ENCODE results near the gene ACTN2.

ACTN2 gene

GRCh38 chr1:236774926-236775325, 88.6 kb downstream of the ACTN2 start:
- H3K4me3 ChIP-seq (ENCODE audit: low read length) = no peak overlapping the region
- DNase-seq (ENCODE audit: low read depth) = peak; percentile 39
- TF ChIP-seq, protein P1, sequence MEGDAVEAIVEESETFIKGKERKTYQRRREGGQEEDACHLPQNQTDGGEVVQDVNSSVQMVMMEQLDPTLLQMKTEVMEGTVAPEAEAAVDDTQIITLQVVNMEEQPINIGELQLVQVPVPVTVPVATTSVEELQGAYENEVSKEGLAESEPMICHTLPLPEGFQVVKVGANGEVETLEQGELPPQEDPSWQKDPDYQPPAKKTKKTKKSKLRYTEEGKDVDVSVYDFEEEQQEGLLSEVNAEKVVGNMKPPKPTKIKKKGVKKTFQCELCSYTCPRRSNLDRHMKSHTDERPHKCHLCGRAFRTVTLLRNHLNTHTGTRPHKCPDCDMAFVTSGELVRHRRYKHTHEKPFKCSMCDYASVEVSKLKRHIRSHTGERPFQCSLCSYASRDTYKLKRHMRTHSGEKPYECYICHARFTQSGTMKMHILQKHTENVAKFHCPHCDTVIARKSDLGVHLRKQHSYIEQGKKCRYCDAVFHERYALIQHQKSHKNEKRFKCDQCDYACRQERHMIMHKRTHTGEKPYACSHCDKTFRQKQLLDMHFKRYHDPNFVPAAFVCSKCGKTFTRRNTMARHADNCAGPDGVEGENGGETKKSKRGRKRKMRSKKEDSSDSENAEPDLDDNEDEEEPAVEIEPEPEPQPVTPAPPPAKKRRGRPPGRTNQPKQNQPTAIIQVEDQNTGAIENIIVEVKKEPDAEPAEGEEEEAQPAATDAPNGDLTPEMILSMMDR (IDR thresholded peaks at IDR 0.05; ENCODE audit: insufficient read depth, low read depth, low read length, missing control alignments) = peak; percentile 16

GRCh38 chr1:236779312-236779711, 93.0 kb downstream of the ACTN2 start:
- DNase-seq (ENCODE audit: low read depth) = no peak
- TF ChIP-seq, protein P1 (IDR thresholded peaks at IDR 0.05; ENCODE audit: insufficient read depth, low read depth, low read length, missing control alignments) = no peak
- H3K4me3 ChIP-seq (ENCODE audit: low read length) = no peak overlapping the region

GRCh38 chr1:236785477-236785876, 99.2 kb downstream of the ACTN2 start:
- TF ChIP-seq, protein P1 (IDR thresholded peaks at IDR 0.05; ENCODE audit: insufficient read depth, low read depth, low read length, missing control alignments) = no peak
- no peak for DNase-seq (ENCODE audit: low read depth)
- H3K4me3 ChIP-seq (ENCODE audit: low read length) = no peak overlapping the region

DNA sequence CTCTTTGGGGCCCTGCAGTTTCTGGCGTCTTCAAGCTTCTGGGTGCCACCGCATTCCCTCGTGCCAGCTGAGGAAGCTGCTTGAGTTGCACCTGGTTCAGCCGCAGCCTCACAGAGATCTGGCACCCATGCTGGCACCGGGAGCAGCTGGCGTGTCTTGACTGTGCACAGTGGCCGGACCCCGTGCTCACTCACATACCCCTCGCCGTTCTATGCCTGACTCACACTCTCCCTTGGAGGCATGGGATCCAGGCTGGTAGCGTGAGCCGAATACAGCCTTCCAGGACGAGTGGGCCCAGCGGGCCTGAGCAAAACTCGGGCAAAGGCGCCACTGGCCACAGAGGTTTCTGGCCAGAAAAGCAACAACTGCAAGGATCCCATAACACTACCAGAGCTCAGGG, 100.2 kb downstream of the ACTN2 start:
- TF ChIP-seq, protein P1 (IDR thresholded peaks at IDR 0.05; ENCODE audit: insufficient read depth, low read depth, low read length, missing control alignments) = no peak
- no peak overlapping the region for H3K4me3 ChIP-seq (ENCODE audit: low read length)
- no peak for DNase-seq (ENCODE audit: low read depth)

GRCh38 chr1:236794585-236795034, 108.3 kb downstream of the ACTN2 start:
- peak overlapping the region; percentile 89 for H3K4me3 ChIP-seq (ENCODE audit: low read length)
- no peak for DNase-seq (ENCODE audit: low read depth)
- TF ChIP-seq, protein P1 (IDR thresholded peaks at IDR 0.05; ENCODE audit: insufficient read depth, low read depth, low read length, missing control alignments) = no peak

DNA sequence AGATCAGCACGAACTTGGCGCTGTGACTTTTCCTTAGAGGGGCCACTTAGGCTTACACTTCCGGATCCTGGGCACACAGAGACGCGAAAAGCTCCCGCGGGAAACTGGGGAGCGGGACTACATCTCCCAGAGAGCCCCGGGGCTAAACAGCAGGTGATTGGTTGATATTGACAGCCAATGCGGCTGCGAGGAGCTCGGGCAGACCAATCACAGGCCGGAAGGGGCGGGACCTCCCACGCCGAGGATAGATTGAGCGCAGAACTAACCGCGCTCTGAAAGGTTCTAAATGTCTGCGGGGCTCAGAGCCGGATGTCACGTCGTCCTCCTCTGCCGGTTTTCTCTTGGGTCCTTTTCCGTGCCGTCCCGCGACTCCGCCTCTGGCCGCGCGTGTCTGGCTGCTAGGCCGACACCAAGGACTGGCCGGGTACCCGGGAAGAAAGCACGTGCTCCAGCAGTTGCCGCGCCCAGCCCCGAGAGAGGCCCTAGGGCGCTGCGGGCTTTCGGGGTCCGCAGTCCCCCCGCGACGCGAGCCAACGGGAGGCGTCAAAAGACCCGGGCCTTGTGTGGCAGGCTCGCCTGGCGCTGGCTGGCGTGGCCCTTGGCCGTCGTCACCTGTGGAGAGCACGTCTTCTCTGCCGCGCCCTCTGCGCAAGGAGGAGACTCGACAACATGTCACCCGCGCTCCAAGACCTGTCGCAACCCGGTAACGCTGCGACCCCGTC, 108.9 kb downstream of the ACTN2 start, which contains the start of gene MTR:
Gene MTR (plus strand): TSS at position 258 of the 722 bp plus-strand sequence. CDS start 412 bp downstream, at position 670.
- peak within 1 kb of the TSS; percentile 89 for H3K4me3 ChIP-seq (ENCODE audit: low read length)
- peak; percentile 98 for DNase-seq (ENCODE audit: low read depth)
- TF ChIP-seq, protein P1 (IDR thresholded peaks at IDR 0.05; ENCODE audit: insufficient read depth, low read depth, low read length, missing control alignments) = no peak

Data from epithelial cell of esophagus (primary cell).